Adrenal gland (tissue), 5 donors: ENCODE measurements around the gene KLK8.

ENCODE experiments used
- CTCF ChIP-seq, 6 experiments: fragments of 450-650 bp in 4 of 6; fragments of 200-600 bp in 2 of 6; sonication (generic) in 1 of 6; IDR thresholded peaks; 1 replicate in 5 of 6; 2 replicates in 1 of 6; pipeline versions ENCODE4 v1.5.1 to v1.8.0; 2016 to 2021; ENCODE audit warnings: antibody characterized with exemption in 6 of 6, mild to moderate bottlenecking in 2 of 6, moderate library complexity in 1 of 6
- POLR2A ChIP-seq, 2 donors: fragments of 450-650 bp; IDR thresholded peaks; one replicate each; pipeline ENCODE4 v1.6.1; 2017; ENCODE audit warnings: antibody characterized with exemption in 2 of 2, mild to moderate bottlenecking in 2 of 2, moderate library complexity in 1 of 2
- donor health status: DM: no; HTN: no; CAD: no.

GRCh38 chr19:51036519-51036918 lies 35.1 kb upstream of the KLK8 start:
- TF ChIP-seq CTCF (IDR thresholded peaks at IDR 0.05) (no peak), POLR2A (IDR thresholded peaks at IDR 0.05) (no peak)
